ENCODE results near the gene LYL1. TPM values are rescaled to one million over a fixed set of nuclear protein-coding genes. Genes with fewer than 3 reads are reported as not detected.
A peak's percentile ranks its signal among the peaks of the same experiment; 100 is the strongest.

The LYL1 gene
- total and polyA plus RNA-seq, 9 of the 15 experiments (the other 6 are each of a cell fraction or from before 2014, with no cell fraction given): 1.3 to 266 (median 34.0) TPM

- TF ChIP-seq NRF1 (conservative IDR thresholded peaks at IDR 0.05 in 1 of 2, IDR thresholded peaks at IDR 0.05 in 1 of 2) (peak; percentile 48 to 63; a peak in 3 of 4 replicates), STAT5B (CRISPR knock-in tag; IDR thresholded peaks at IDR 0.05) (no peak), ZNF212 (CRISPR knock-in tag; IDR thresholded peaks at IDR 0.05) (no peak), ZFP1 (CRISPR knock-in tag; IDR thresholded peaks at IDR 0.05) (no peak), MBD1 (CRISPR knock-in tag; IDR thresholded peaks at IDR 0.05) (no peak), NBN (IDR thresholded peaks at IDR 0.05; ENCODE audit: low read depth) (peak; percentile 88; the same call in 1 of the 2 replicates), C11orf30 (IDR thresholded peaks at IDR 0.05; ENCODE audit: low read depth) (no peak), ILF3 (IDR thresholded peaks at IDR 0.05; ENCODE audit: borderline replicate concordance) (no peak), NR3C1 (CRISPR knock-in tag; IDR thresholded peaks at IDR 0.05) (no peak), ATF4 (CRISPR knock-in tag; IDR thresholded peaks at IDR 0.05) (no peak), CREB3L1 (IDR thresholded peaks at IDR 0.05; ENCODE audit: borderline replicate concordance, low read depth) (no peak), BDP1 (IDR thresholded peaks at IDR 0.05; ENCODE audit: insufficient read depth, insufficient read length) (no peak), KLF16 (IDR thresholded peaks at IDR 0.05) (peak; percentile 72; the same call in 1 of the 2 replicates), BHLHE40 (IDR thresholded peaks at IDR 0.05; ENCODE audit: low read length) (peak; percentile 85), DDX20 (tag; IDR thresholded peaks at IDR 0.05; ENCODE audit: low read depth) (no peak), CHD4 (IDR thresholded peaks at IDR 0.05; ENCODE audit: insufficient read depth, insufficient replicate concordance, low read depth, low read length, poor library complexity, severe bottlenecking) (no peak), ZNF431 (CRISPR knock-in tag; IDR thresholded peaks at IDR 0.05) (no peak), TSHZ1 (CRISPR knock-in tag; IDR thresholded peaks at IDR 0.05) (no peak), ZNF24 (IDR thresholded peaks at IDR 0.05) (peak; percentile 90)
Measured at GRCh38 chr19:13051557-13052165, 51.0 kb downstream of the LYL1 start (continued).

Measured in K562 (cell line).